Activated naive CD4-positive, alpha-beta T cell treated with anti-CD3 and anti-CD28 coated beads, Interleukin-2, amount 10 ng/mL, durations not matched to agents 7 days and 5 days (primary cell): ENCODE results near the gene ZMPSTE24.

Source experiments
- CTCF ChIA-PET: fragments of 350-600 bp; sonication (Branson Sonifier 250); formaldehyde crosslinking; loops from one replicate; lab custom pipeline; 2021; ENCODE audit warnings: antibody characterized with exemption; lab: Charles Lee
- DNase-seq: peaks from one replicate; pipeline ENCODE4 v3.0.0-alpha.2; 2020
- H3K27ac Mint-ChIP-seq: one replicate; pipeline ENCODE4 v1.8.0; 2021; ENCODE audit warnings: mild to moderate bottlenecking, moderate library complexity, mixed read lengths
- H3K27me3 Mint-ChIP-seq: one replicate; pipeline ENCODE4 v1.8.0; 2021; ENCODE audit warnings: mild to moderate bottlenecking, mixed read lengths
- H3K36me3 Mint-ChIP-seq: one replicate; pipeline ENCODE4 v1.8.0; 2021; ENCODE audit warnings: mixed read lengths
- H3K4me1 Mint-ChIP-seq: one replicate; pipeline ENCODE4 v1.8.0; 2021; ENCODE audit warnings: mixed read lengths
- H3K4me3 Mint-ChIP-seq: one replicate; pipeline ENCODE4 v1.8.0; 2021; ENCODE audit warnings: mild to moderate bottlenecking, moderate library complexity, mixed read lengths
- H3K9me3 Mint-ChIP-seq: one replicate; pipeline ENCODE4 v1.8.0; 2021; ENCODE audit warnings: mixed read lengths

Gene ZMPSTE24

GRCh38 chr1:40245686-40246085 is 12.3 kb upstream of the ZMPSTE24 start:
- Mint-ChIP-seq H3K36me3 (peaks cover 7% of the 10 kb centered on the region), H3K27ac (no peak overlapping the region), H3K4me1 (peaks cover 31% of the 10 kb centered on the region), H3K9me3 (no peaks in the 10 kb centered on the region), H3K27me3 (no peaks in the 10 kb centered on the region), H3K4me3 (no peak overlapping the region)
- CTCF ChIA-PET: no interaction called here
- DNase-seq: no peak

- Mint-ChIP-seq H3K36me3 (no peaks in the 10 kb centered on the region), H3K27me3 (no peaks in the 10 kb centered on the region), H3K9me3 (no peaks in the 10 kb centered on the region), H3K27ac (no peak within 1 kb of the TSS), H3K4me3 (no peak within 1 kb of the TSS), H3K4me1 (peaks cover 26% of the 10 kb centered on the region)
- CTCF ChIA-PET: interaction anchor here (1.2 to 1.9 kb wide), 2 partner anchors 16 to 91 kb away, joined by 4 to 6 read pairs; no protein-coding TSS in a partner anchor
- DNase-seq: no peak
These were observed 10.4 kb upstream of the ZMPSTE24 start, which contains the start of gene TMCO2 for GRCh38 chr1:40247655-40248054. Gene TMCO2 (plus strand): TSS chr1:40247937. CDS start chr1:40247994, 57 bp downstream.

- H3K27ac Mint-ChIP-seq: no peak overlapping the region
- H3K36me3 Mint-ChIP-seq: peaks cover 2% of the 10 kb centered on the region
- CTCF ChIA-PET: interaction anchor here (0.6 to 1.9 kb wide), 3 partner anchors 17 to 667 kb away, joined by 3 to 6 read pairs (median 4); no protein-coding TSS in a partner anchor
- H3K27me3 Mint-ChIP-seq: no peaks in the 10 kb centered on the region
- no peak for DNase-seq
- H3K4me1 Mint-ChIP-seq: peaks cover 27% of the 10 kb centered on the region
- no peak overlapping the region for H3K4me3 Mint-ChIP-seq
- H3K9me3 Mint-ChIP-seq: no peaks in the 10 kb centered on the region
These were observed 9.6 kb upstream of the ZMPSTE24 start for GRCh38 chr1:40248412-40248811.

GRCh38 chr1:40251456-40251855 is 6.6 kb upstream of the ZMPSTE24 start:
- Mint-ChIP-seq H3K4me3 (no peak overlapping the region), H3K27ac (no peak overlapping the region), H3K9me3 (no peaks in the 10 kb centered on the region), H3K4me1 (peaks cover 28% of the 10 kb centered on the region), H3K36me3 (peaks cover 10% of the 10 kb centered on the region), H3K27me3 (no peaks in the 10 kb centered on the region)
- no peak for DNase-seq
- CTCF ChIA-PET: no interaction called here

- peaks cover 35% of the 10 kb centered on the region for H3K4me1 Mint-ChIP-seq
- H3K9me3 Mint-ChIP-seq: no peaks in the 10 kb centered on the region
- H3K4me3 Mint-ChIP-seq: no peak overlapping the region
- H3K27me3 Mint-ChIP-seq: no peaks in the 10 kb centered on the region
- no peak for DNase-seq
- CTCF ChIA-PET: no interaction called here
- H3K27ac Mint-ChIP-seq: no peak overlapping the region
- peaks cover 12% of the 10 kb centered on the region for H3K36me3 Mint-ChIP-seq
These were observed 5.4 kb upstream of the ZMPSTE24 start for GRCh38 chr1:40252601-40253000.

GRCh38 chr1:40255231-40255630 is 2.8 kb upstream of the ZMPSTE24 start:
- no peaks in the 10 kb centered on the region for H3K9me3 Mint-ChIP-seq
- H3K36me3 Mint-ChIP-seq: peaks cover 20% of the 10 kb centered on the region
- no peak overlapping the region for H3K4me3 Mint-ChIP-seq
- H3K4me1 Mint-ChIP-seq: peaks cover 51% of the 10 kb centered on the region
- DNase-seq: no peak
- H3K27me3 Mint-ChIP-seq: peaks cover 4% of the 10 kb centered on the region
- CTCF ChIA-PET: interaction anchor here (1.2 kb wide), 1 partner anchor 60 kb away, joined by 5 read pairs; no protein-coding TSS in a partner anchor
- H3K27ac Mint-ChIP-seq: no peak overlapping the region

- CTCF ChIA-PET: interaction anchor here (1.1 to 1.3 kb wide), 4 partner anchors 58 to 94 kb away, joined by 3 to 5 read pairs (median 3); no protein-coding TSS in a partner anchor
- Mint-ChIP-seq H3K9me3 (no peaks in the 10 kb centered on the region), H3K27ac (peak overlapping the region; percentile 100), H3K27me3 (peaks cover 4% of the 10 kb centered on the region), H3K4me3 (peak overlapping the region; percentile 92), H3K4me1 (peaks cover 52% of the 10 kb centered on the region), H3K36me3 (peaks cover 32% of the 10 kb centered on the region)
- DNase-seq: no peak
These were observed 1.5 kb upstream of the ZMPSTE24 start for GRCh38 chr1:40256401-40257084.

GRCh38 chr1:40257313-40257687 is 736 bp upstream of the ZMPSTE24 start:
- Mint-ChIP-seq H3K4me1 (peaks cover 48% of the 10 kb centered on the region), H3K27me3 (peaks cover 4% of the 10 kb centered on the region), H3K9me3 (no peaks in the 10 kb centered on the region), H3K4me3 (peak overlapping the region; percentile 92), H3K36me3 (peaks cover 39% of the 10 kb centered on the region), H3K27ac (peak overlapping the region; percentile 100)
- CTCF ChIA-PET: interaction anchor here (0.7 to 1.3 kb wide), 4 partner anchors 57 to 95 kb away, joined by 3 read pairs; no protein-coding TSS in a partner anchor
- no peak for DNase-seq

GRCh38 chr1:40258445-40258769 is 371 bp downstream of the ZMPSTE24 start:
- no peak for DNase-seq
- Mint-ChIP-seq H3K27me3 (peaks cover 4% of the 10 kb centered on the region), H3K36me3 (peaks cover 47% of the 10 kb centered on the region), H3K9me3 (no peaks in the 10 kb centered on the region), H3K27ac (peak overlapping the region; percentile 100), H3K4me3 (peak overlapping the region; percentile 92), H3K4me1 (peaks cover 53% of the 10 kb centered on the region)
- CTCF ChIA-PET: no interaction called here

GRCh38 chr1:40264354-40264781 is 6.3 kb downstream of the ZMPSTE24 start:
- Mint-ChIP-seq H3K36me3 (peaks cover 52% of the 10 kb centered on the region), H3K27ac (no peak overlapping the region), H3K4me1 (peaks cover 29% of the 10 kb centered on the region), H3K4me3 (no peak overlapping the region), H3K9me3 (no peaks in the 10 kb centered on the region), H3K27me3 (no peaks in the 10 kb centered on the region)
- CTCF ChIA-PET: interaction anchor here (1.4 kb wide), 1 partner anchor 51 kb away, joined by 3 read pairs; no protein-coding TSS in a partner anchor
- no peak for DNase-seq

GRCh38 chr1:40265298-40265697 is 7.3 kb downstream of the ZMPSTE24 start:
- H3K9me3 Mint-ChIP-seq: no peaks in the 10 kb centered on the region
- CTCF ChIA-PET: interaction anchor here (1.4 kb wide), 1 partner anchor 50 kb away, joined by 3 read pairs; no protein-coding TSS in a partner anchor
- peaks cover 52% of the 10 kb centered on the region for H3K36me3 Mint-ChIP-seq
- no peak for DNase-seq
- no peak overlapping the region for H3K4me3 Mint-ChIP-seq
- H3K4me1 Mint-ChIP-seq: peaks cover 21% of the 10 kb centered on the region
- H3K27ac Mint-ChIP-seq: no peak overlapping the region
- no peaks in the 10 kb centered on the region for H3K27me3 Mint-ChIP-seq

GRCh38 chr1:40265919-40266318 is 7.9 kb downstream of the ZMPSTE24 start:
- Mint-ChIP-seq H3K27ac (no peak overlapping the region), H3K4me3 (no peak overlapping the region), H3K4me1 (peaks cover 15% of the 10 kb centered on the region), H3K27me3 (no peaks in the 10 kb centered on the region), H3K36me3 (peaks cover 52% of the 10 kb centered on the region), H3K9me3 (no peaks in the 10 kb centered on the region)
- CTCF ChIA-PET: interaction anchor here (0.7 to 1.3 kb wide), 2 partner anchors 122 to 442 kb away, joined by 3 read pairs; no protein-coding TSS in a partner anchor
- DNase-seq: no peak

- no peak for DNase-seq
- Mint-ChIP-seq H3K4me1 (peaks cover 11% of the 10 kb centered on the region), H3K9me3 (no peaks in the 10 kb centered on the region), H3K4me3 (no peak overlapping the region), H3K27me3 (no peaks in the 10 kb centered on the region), H3K27ac (no peak overlapping the region), H3K36me3 (peaks cover 47% of the 10 kb centered on the region)
- CTCF ChIA-PET: interaction anchor here (1.1 to 1.3 kb wide), 2 partner anchors 115 to 123 kb away, joined by 3 to 4 read pairs; no protein-coding TSS in a partner anchor
These were observed 8.9 kb downstream of the ZMPSTE24 start for GRCh38 chr1:40266786-40267535.

- CTCF ChIA-PET: interaction anchor here (1.1 kb wide), 1 partner anchor 115 kb away, joined by 4 read pairs; no protein-coding TSS in a partner anchor
- DNase-seq: no peak
- Mint-ChIP-seq H3K27ac (no peak overlapping the region), H3K4me3 (no peak overlapping the region), H3K4me1 (peaks cover 8% of the 10 kb centered on the region), H3K9me3 (no peaks in the 10 kb centered on the region), H3K36me3 (peaks cover 48% of the 10 kb centered on the region), H3K27me3 (no peaks in the 10 kb centered on the region)
These were observed 9.7 kb downstream of the ZMPSTE24 start for GRCh38 chr1:40267767-40268187.
